IMR-90 (cell line): ENCODE measurements around the gene TLCD4. TPM values are rescaled to one million over a fixed set of nuclear protein-coding genes. Genes with fewer than 3 reads are reported as not detected.

Source experiments
- ATAC-seq: fragments of 200-7000 bp; cut with Tn5 transposase; 2 replicates; pipeline ENCODE4 v1.9.1; 2020; ENCODE audit warnings: low read depth, mild to moderate bottlenecking, moderate library complexity
- BruUV-seq: library from RNA; stranded (reverse); fragments of 400-500 nt; replicated peaks from 2 replicates; lab custom pipeline; 2021; lab: Mats Ljungman, UMichigan
- CTCF ChIA-PET: fragments of 300-600 bp; formaldehyde crosslinking; extraction: SDS; loops from one replicate; lab custom pipeline; 2021; ENCODE audit warnings: antibody characterized with exemption; lab: Yijun Ruan, JAX
- POLR2A ChIA-PET: fragments of 300-600 bp; sonication (Branson Sonifier 250); formaldehyde crosslinking; loops from one replicate; lab custom pipeline; 2022; ENCODE audit warnings: antibody characterized with exemption; ENCODE audit not compliant: unreplicated experiment; lab: Charles Lee
- DNase-seq: peaks from one replicate; pipeline ENCODE4 v3.0.0; 2013
- H2AFZ ChIP-seq: replicated peaks from 2 replicates; pipeline ENCODE3; 2013; ENCODE audit warnings: low read length, mild to moderate bottlenecking; ENCODE audit not compliant: poor library complexity
- H2AK5ac ChIP-seq: 2 replicates; pipeline ENCODE4 v1.6.1; 2013; ENCODE audit warnings: low read depth, low read length, inconsistent platforms
- H2AK9ac ChIP-seq: replicated peaks from 2 replicates; pipeline ENCODE3; 2013; ENCODE audit warnings: mild to moderate bottlenecking, low read depth, low read length, moderate library complexity; ENCODE audit not compliant: poor library complexity
- H2BK120ac ChIP-seq: 2 replicates; pipeline ENCODE4 v1.6.1; 2013; ENCODE audit warnings: low read depth, low read length, inconsistent platforms
- H2BK15ac ChIP-seq: 3 replicates; pipeline ENCODE4 v1.6.1; 2013; ENCODE audit warnings: low read depth, low read length, inconsistent platforms
- H2BK20ac ChIP-seq: 2 replicates; pipeline ENCODE4 v1.6.1; 2013; ENCODE audit warnings: low read depth, mild to moderate bottlenecking, inconsistent platforms, low read length, moderate library complexity
- H2BK5ac ChIP-seq: 2 replicates; pipeline ENCODE4 v1.6.1; 2013; ENCODE audit warnings: mild to moderate bottlenecking, low read depth, low read length, inconsistent platforms; ENCODE audit not compliant: poor library complexity, severe bottlenecking
- H3K14ac ChIP-seq: replicated peaks from 2 replicates; pipeline ENCODE4 v1.6.1; 2013; ENCODE audit warnings: low read depth, low read length, inconsistent platforms
- H3K18ac ChIP-seq: 2 replicates; pipeline ENCODE4 v1.6.1; 2013; ENCODE audit warnings: low read depth, low read length, control low read depth
- H3K23ac ChIP-seq: 2 replicates; pipeline ENCODE4 v1.6.1; 2013; ENCODE audit warnings: low read depth, low read length, inconsistent platforms
- H3K27ac ChIP-seq: 2 replicates; pipeline ENCODE4 v1.5.1; 2013; ENCODE audit warnings: mild to moderate bottlenecking, control low read depth, low read length; ENCODE audit not compliant: insufficient read depth
- H3K27me3 ChIP-seq: 2 replicates; pipeline ENCODE4 v1.6.1; 2013; ENCODE audit warnings: low read length; ENCODE audit not compliant: control insufficient read depth, insufficient read depth
- H3K36me3 ChIP-seq: 2 replicates; pipeline ENCODE4 v1.6.1; 2013; ENCODE audit warnings: low read length, mixed read lengths; ENCODE audit not compliant: control insufficient read depth, insufficient read depth
- H3K4ac ChIP-seq: 2 replicates; pipeline ENCODE4 v1.6.1; 2013; ENCODE audit warnings: low read depth, low read length, inconsistent platforms
- H3K4me1 ChIP-seq: 2 replicates; pipeline ENCODE4 v1.6.1; 2013; ENCODE audit warnings: low read length, mixed read lengths; ENCODE audit not compliant: control insufficient read depth, insufficient read depth
- H3K4me2 ChIP-seq: 2 replicates; pipeline ENCODE4 v1.6.1; 2013; ENCODE audit warnings: low read depth, mild to moderate bottlenecking, control low read depth, low read length, moderate library complexity
- H3K4me3 ChIP-seq: 2 replicates; pipeline ENCODE4 v1.5.1; 2013; ENCODE audit warnings: low read depth, mild to moderate bottlenecking, control low read depth, low read length, moderate library complexity; ENCODE audit not compliant: insufficient read depth
- H3K56ac ChIP-seq: 2 replicates; pipeline ENCODE4 v1.6.1; 2013; ENCODE audit warnings: low read length, inconsistent platforms; ENCODE audit not compliant: insufficient read depth; ENCODE audit errors: extremely low read depth
- H3K79me1 ChIP-seq, 2 experiments: 2 replicates each; pipeline ENCODE4 v1.6.1; 2013; ENCODE audit warnings: low read length in 2 of 2, inconsistent platforms in 1 of 2, low read depth in 1 of 2
- H3K9ac ChIP-seq: 2 replicates; pipeline ENCODE4 v1.6.1; 2013; ENCODE audit warnings: low read depth, low read length, control low read depth
- H3K9me1 ChIP-seq: 2 replicates; pipeline ENCODE4 v1.6.1; 2013; ENCODE audit warnings: low read length, inconsistent platforms; ENCODE audit not compliant: insufficient read depth
- H3K9me3 ChIP-seq: 2 replicates; pipeline ENCODE4 v1.6.1; 2013; ENCODE audit warnings: low read length; ENCODE audit not compliant: control insufficient read depth, insufficient read depth
- H4K20me1 ChIP-seq: 2 replicates; pipeline ENCODE4 v1.6.1; 2013; ENCODE audit warnings: low read length, inconsistent platforms; ENCODE audit not compliant: insufficient read depth
- H4K5ac ChIP-seq: 2 replicates; pipeline ENCODE4 v1.6.1; 2013; ENCODE audit warnings: mild to moderate bottlenecking, low read depth, low read length, control low read depth
- H4K8ac ChIP-seq, 2 experiments: 2 replicates each; pipeline ENCODE4 v1.6.1; 2013; ENCODE audit warnings: low read depth in 2 of 2, low read length in 2 of 2, control low read depth in 1 of 2, inconsistent platforms in 1 of 2
- H4K91ac ChIP-seq: 2 replicates; pipeline ENCODE4 v1.6.1; 2013; ENCODE audit warnings: low read depth, low read length, inconsistent platforms; ENCODE audit not compliant: insufficient read depth
- RAD21 ChIP-seq: IDR thresholded peaks from 2 replicates; pipeline ENCODE4 v1.6.1; 2012; ENCODE audit warnings: low read length, improper control_type of control experiment
- WGBS, 2 experiments: methylation state at CpG; one replicate each; pipeline versions ENCODE4 v1.1.5 to v1.1.7; 2013; ENCODE audit warnings: missing lambda C conversion rate in 2 of 2; ENCODE audit not compliant: insufficient read length in 1 of 2; ENCODE audit errors: extremely low coverage in 2 of 2; 5-methylcytosine and 5-hydroxymethylcytosine counted together
- dilution Hi-C: fragments of 300-500 bp; cut with HindIII; formaldehyde crosslinking; loops from one replicate; pipeline ENCODE4 v1.14.3; 2018; ENCODE audit warnings: low sequenced_read_pairs; ENCODE audit not compliant: unreplicated experiment
- in situ Hi-C: fragments of 300-500 bp; cut with MboI; formaldehyde crosslinking; loops from 3 replicates; pipeline ENCODE4 v1.14.3; 2019; ENCODE audit warnings: low sequenced_read_pairs, inconsistent platforms, mixed read lengths
- intact Hi-C: fragments of 100-400 bp; cut with micrococcal nuclease; formaldehyde crosslinking; loops from 2 replicates; pipeline ENCODE4 v1.10.0; 2022
- polyA plus RNA-seq, 3 experiments: library from polyadenylated mRNA; depleted of rRNA; stranded (reverse); fragments of >200 nt; gene quantifications; 2 replicates each; pipeline ENCODE4 v1.2.3, GENCODE V29; 2012; ENCODE audit warnings: low replicate concordance in 1 of 3
- total RNA-seq: library from RNA; depleted of rRNA; stranded (reverse); fragments of >200 nt; gene quantifications from 2 replicates; pipeline ENCODE4 v1.2.3, GENCODE V29; 2012

Gene TLCD4
- total and polyA plus RNA-seq, 2 of the 4 experiments (the other 2 are of a cell fraction) = 0.22 to 0.36 TPM

GRCh38 chr1:95080879-95081278 lies 36.3 kb upstream of the TLCD4 start:
- Histone ChIP-seq H2BK20ac (no peak overlapping the region), H3K9me3 (no peaks in the 10 kb centered on the region), H4K91ac (no peak overlapping the region), H3K36me3 (no peaks in the 10 kb centered on the region), H3K23ac (no peak overlapping the region), H3K4me2 (no peak overlapping the region), H3K56ac (no peak overlapping the region), H2BK120ac (no peak overlapping the region), H3K4me3 (no peak overlapping the region), H4K8ac (no peak overlapping the region), H3K4ac (no peak overlapping the region), H4K20me1 (no peaks in the 10 kb centered on the region), H2BK5ac (no peak overlapping the region), H2BK15ac (no peak overlapping the region; the same call in 2 of the 3 replicates), H3K9ac (no peak overlapping the region), H2AK9ac (no peak overlapping the region), H3K18ac (no peak overlapping the region), H3K14ac (no peak overlapping the region), H3K4me1 (no peaks in the 10 kb centered on the region), H4K5ac (no peak overlapping the region), H3K27me3 (peaks cover 12% of the 10 kb centered on the region), H3K27ac (no peak overlapping the region), H3K9me1 (peaks cover 6% of the 10 kb centered on the region; the same call in 1 of the 2 replicates), H3K79me1 (no peaks in the 10 kb centered on the region), H2AFZ (no peak overlapping the region), H2AK5ac (no peak overlapping the region)
- DNase-seq (no peak), ATAC-seq (no peak)
- no peak for TF ChIP-seq RAD21
- POLR2A ChIA-PET = interaction anchor here (0.5 kb wide), 1 partner anchor 52 kb away, joined by 5 read pairs; no protein-coding TSS in a partner anchor
- CTCF ChIA-PET = interaction anchor here (1.0 kb wide), 1 partner anchor 37 kb away, joined by 3 read pairs; the partner anchor contains the start of gene TLCD4
- dilution Hi-C loops = no loop called here
- in situ Hi-C loops = no loop called here
- whole genome bisulfite sequencing, 2 experiments = no CpG with 5 or more reads among the region's 1 CpG
- intact Hi-C loops = no loop called here
- BruUV-seq = no TSS peak
